Rectal smooth muscle tissue (tissue), 1 donor: ENCODE measurements around the gene TIMM17A.
"Not testable (repeated sequence)": the region's sequence is repeated elsewhere in the genome, so short reads cannot be mapped to it uniquely, and the experiment has no call there.

Source experiments
- H3K27ac ChIP-seq: one replicate; pipeline ENCODE4 v1.7.0; 2013; ENCODE audit warnings: low read depth, low read length, inconsistent platforms
- H3K27me3 ChIP-seq: one replicate; pipeline ENCODE4 v1.7.0; 2013; ENCODE audit warnings: low read length; ENCODE audit not compliant: control insufficient read depth, insufficient read depth
- H3K36me3 ChIP-seq: one replicate; pipeline ENCODE4 v1.7.0; 2013; ENCODE audit warnings: low read length; ENCODE audit not compliant: control insufficient read depth, insufficient read depth
- H3K4me1 ChIP-seq: one replicate; pipeline ENCODE4 v1.7.0; 2013; ENCODE audit warnings: low read length; ENCODE audit not compliant: control insufficient read depth, insufficient read depth
- H3K4me3 ChIP-seq: one replicate; pipeline ENCODE4 v1.7.0; 2013; ENCODE audit warnings: low read length
- H3K9ac ChIP-seq: one replicate; pipeline ENCODE4 v1.7.0; 2013; ENCODE audit warnings: low read length

The TIMM17A gene

DNA sequence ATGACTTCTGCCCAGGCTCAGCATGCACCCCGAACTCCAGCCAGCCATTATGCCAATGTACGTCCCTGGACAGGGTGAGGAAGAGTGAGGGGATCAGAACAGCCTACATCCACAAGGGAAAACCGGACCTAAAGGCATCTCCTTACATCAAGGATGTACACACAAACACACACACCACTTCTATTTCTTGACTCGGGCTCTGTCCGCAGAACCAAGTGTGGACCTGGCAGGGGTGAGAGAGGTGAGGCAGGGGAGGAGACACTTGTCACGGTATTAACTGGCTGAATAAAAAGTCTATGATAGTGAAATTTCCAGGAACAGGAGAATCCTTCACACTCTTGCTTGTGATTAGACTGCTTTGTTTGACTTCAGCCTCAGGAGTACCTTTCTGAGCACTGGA lies 11.3 kb upstream of the TIMM17A start:
- H3K9ac ChIP-seq, result peak overlapping the region; percentile 71
- H3K27ac ChIP-seq, result peak overlapping the region; percentile 99
- peaks cover 25% of the 10 kb centered on the region for H3K4me1 ChIP-seq
- H3K36me3 ChIP-seq, result no peaks in the 10 kb centered on the region
- H3K27me3 ChIP-seq, result no peaks in the 10 kb centered on the region
- peak overlapping the region; percentile 91 for H3K4me3 ChIP-seq

DNA sequence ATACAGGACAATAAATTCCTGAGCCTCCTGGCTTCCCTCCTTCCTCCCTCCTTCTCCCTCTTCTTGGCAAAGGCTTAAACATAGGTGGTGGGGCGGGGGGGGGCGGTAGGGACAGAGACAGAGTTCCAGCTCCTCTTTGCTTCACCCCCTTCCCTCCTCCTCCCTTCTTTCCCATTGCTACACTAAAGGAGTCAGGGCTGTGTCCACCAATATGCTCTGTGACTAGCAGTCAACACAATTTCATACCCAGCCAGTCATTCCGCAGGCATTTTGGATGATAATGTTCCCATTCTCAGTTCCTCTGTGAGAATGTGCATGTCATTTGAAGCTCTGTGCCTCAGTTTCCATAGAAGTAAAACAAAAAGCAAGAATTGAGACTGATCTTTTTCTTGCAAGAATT lies 10.7 kb upstream of the TIMM17A start:
- H3K27me3 ChIP-seq, result no peaks in the 10 kb centered on the region
- peak overlapping the region; percentile 99 for H3K27ac ChIP-seq
- H3K9ac ChIP-seq, result peak overlapping the region; percentile 71

DNA sequence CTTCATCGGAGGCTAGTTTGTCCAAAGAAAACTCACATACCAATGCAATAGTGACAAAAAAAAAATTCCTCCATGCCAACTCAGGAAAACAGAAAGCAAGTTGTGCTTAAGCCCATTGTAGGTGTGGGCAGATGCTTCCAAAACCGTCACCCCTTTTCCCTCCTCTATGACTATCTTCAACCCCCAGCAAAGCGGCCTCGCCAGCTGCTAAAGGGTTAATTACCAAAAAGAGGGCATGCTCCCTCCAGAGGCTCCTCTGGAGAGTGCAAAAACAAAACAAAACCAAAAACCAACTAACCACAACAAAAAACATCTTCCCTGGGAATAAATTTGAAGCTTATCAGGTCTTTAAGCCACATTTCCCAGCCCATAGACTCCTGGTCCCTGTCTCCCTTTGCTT lies 10.1 kb upstream of the TIMM17A start:
- no peaks in the 10 kb centered on the region for H3K36me3 ChIP-seq
- H3K4me3 ChIP-seq, result peak overlapping the region; percentile 91
- peaks cover 16% of the 10 kb centered on the region for H3K4me1 ChIP-seq
- H3K27me3 ChIP-seq, result no peaks in the 10 kb centered on the region
- H3K9ac ChIP-seq, result peak overlapping the region; percentile 91
- peak overlapping the region; percentile 99 for H3K27ac ChIP-seq

More for the DNA sequence above, 10.7 kb upstream of the TIMM17A start:
- peak overlapping the region; percentile 91 for H3K4me3 ChIP-seq
- H3K36me3 ChIP-seq, result no peaks in the 10 kb centered on the region
- peaks cover 19% of the 10 kb centered on the region for H3K4me1 ChIP-seq

DNA sequence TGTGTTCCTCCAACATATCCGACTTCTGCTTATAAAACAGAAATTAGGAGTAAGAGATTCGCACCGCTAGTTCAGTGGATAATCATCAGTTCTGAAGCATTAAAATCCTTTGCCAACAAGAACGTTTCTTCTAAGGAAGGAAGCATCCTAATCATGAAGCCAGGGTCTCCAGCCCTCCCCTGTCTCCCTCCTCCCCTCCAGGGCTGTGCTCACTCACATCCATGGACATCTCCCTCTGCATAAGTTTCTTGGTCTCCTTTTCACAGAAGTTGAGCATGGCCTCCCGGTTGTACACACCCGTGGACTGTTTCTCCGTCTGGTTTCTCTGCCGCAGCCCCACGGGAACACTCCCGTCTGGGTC lies 9.5 kb upstream of the TIMM17A start:
- H3K4me3 ChIP-seq, result peak overlapping the region; percentile 91
- H3K27ac ChIP-seq, result peak overlapping the region; percentile 99
- H3K36me3 ChIP-seq, result no peaks in the 10 kb centered on the region
- H3K9ac ChIP-seq, result peak overlapping the region; percentile 91
- H3K4me1 ChIP-seq, result peaks cover 16% of the 10 kb centered on the region
- no peaks in the 10 kb centered on the region for H3K27me3 ChIP-seq

DNA sequence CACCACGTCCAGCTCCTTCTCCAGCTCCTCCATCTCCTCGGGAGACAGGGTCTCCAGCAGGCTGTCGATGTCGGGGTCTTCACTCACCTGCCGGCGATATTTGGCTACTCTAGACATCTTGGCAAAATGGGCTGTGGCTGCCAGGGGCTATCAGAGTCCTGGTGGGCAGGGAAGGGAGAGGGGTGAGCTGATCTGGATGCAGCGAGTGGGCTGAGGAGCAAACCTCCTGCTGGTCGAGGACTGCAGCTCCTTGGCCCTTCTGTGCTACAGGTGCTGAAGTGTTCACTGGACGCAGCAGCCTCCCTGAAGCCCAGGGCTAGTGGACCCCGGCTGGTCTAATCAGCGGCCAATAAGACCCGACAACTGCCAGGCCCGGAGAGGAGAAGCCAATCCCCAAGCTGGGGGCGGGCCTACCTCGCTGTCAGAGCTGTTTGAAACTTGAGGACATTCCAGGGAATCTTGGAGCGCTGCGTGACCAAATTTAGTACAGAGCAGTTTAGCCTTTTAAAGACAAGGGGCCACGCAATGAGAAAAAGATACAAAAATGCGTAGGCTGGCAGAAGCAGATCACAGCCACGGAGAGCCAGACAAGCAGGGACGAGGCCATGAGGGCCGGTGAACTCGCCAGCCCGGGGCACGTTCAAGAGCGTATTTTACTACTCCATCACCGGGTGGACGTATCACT lies 8.9 kb upstream of the TIMM17A start, which contains the start of gene LMOD1:
LMOD1 (minus strand) TSS at position 325 of the 685 bp plus-strand sequence; CDS start at position 117, 208 bp downstream.
- H3K9ac ChIP-seq, result peak within 1 kb of the TSS; percentile 91
- no peaks in the 10 kb centered on the region for H3K27me3 ChIP-seq
- peak within 1 kb of the TSS; percentile 91 for H3K4me3 ChIP-seq
- H3K27ac ChIP-seq, result peak within 1 kb of the TSS; percentile 99
- H3K4me1 ChIP-seq, result peaks cover 15% of the 10 kb centered on the region
- no peaks in the 10 kb centered on the region for H3K36me3 ChIP-seq

DNA sequence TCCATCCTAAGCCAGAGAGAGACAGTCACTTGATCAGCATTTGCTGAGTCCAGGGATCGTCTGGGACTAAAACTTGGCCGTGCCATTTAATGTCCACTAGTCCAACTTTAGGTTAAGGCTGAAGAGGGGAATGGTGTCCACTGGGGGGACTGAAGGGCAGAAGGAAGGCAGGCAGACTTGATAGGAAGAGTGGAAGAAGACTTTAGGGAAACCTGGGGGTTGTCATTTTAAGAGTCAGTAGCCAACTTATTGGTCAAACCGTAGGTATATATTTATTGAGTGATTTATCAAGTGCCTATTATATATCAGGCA lies 7.7 kb upstream of the TIMM17A start:
- Histone ChIP-seq H3K27ac (peak overlapping the region; percentile 99), H3K4me1 (peaks cover 7% of the 10 kb centered on the region), H3K4me3 (peak overlapping the region; percentile 34), H3K9ac (no peak overlapping the region), H3K36me3 (no peaks in the 10 kb centered on the region), H3K27me3 (no peaks in the 10 kb centered on the region)

GRCh38 chr1:201949491-201949890 lies 5.8 kb upstream of the TIMM17A start:
- Histone ChIP-seq H3K36me3 (no peaks in the 10 kb centered on the region), H3K4me1 (peaks cover 7% of the 10 kb centered on the region), H3K9ac (no peak overlapping the region), H3K4me3 (no peak overlapping the region), H3K27ac (peak overlapping the region; percentile 9), H3K27me3 (no peaks in the 10 kb centered on the region)

DNA sequence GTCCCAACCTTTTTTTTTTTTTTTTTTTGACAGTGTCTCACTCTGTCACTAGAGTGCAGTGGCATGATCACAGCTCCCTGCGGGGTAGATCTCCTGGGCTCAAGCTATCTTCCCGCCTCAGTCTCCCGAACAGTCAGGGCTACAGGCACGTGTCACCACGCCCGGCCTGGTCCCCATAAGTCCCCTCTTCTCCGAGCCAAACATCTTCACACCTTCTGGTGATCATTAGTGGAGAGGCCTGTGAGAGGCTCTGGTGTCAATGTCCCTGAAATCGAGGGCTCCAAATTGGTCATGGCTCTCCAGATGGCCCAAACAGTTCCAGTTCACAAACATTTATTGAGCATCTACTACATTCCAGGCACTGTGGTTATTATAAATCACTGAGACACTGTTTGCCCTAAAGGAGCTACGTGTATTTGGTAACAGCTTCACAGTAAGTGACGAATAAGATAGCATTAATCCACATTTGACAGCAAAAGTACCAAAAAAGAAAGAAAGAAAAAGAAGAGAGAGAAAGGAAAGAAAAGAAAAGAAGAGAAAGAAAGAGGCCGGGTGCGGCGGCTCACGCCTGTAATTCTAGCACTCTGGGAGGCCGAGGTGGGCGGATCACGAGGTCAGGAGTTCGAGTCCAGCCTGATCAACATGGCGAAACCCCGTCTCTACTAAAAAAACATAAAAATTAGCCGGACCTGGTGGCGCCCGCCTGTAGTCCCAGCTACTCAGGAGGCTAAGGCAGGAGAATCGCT lies 867 bp upstream of the TIMM17A start:
- peak overlapping the region; percentile 88 for H3K9ac ChIP-seq

GRCh38 chr1:201955729-201956143 lies 433 bp downstream of the TIMM17A start:
- H3K36me3 ChIP-seq, result peaks cover 6% of the 10 kb centered on the region
- H3K4me3 ChIP-seq, result peak overlapping the region; percentile 87
- H3K27ac ChIP-seq, result peak overlapping the region; percentile 73
- H3K27me3 ChIP-seq, result no peaks in the 10 kb centered on the region
- H3K9ac ChIP-seq, result peak overlapping the region; percentile 93
- H3K4me1 ChIP-seq, result peaks cover 7% of the 10 kb centered on the region

More for the DNA sequence above, 867 bp upstream of the TIMM17A start:
- Histone ChIP-seq H3K4me3 (peak overlapping the region; percentile 87), H3K27me3 (no peaks in the 10 kb centered on the region), H3K36me3 (peaks cover 6% of the 10 kb centered on the region), H3K4me1 (peaks cover 7% of the 10 kb centered on the region), H3K27ac (peak overlapping the region; percentile 91)

GRCh38 chr1:201958348-201958747 lies 3.0 kb downstream of the TIMM17A start:
- Histone ChIP-seq H3K36me3 (peaks cover 15% of the 10 kb centered on the region), H3K9ac (no peak overlapping the region), H3K4me3 (no peak overlapping the region), H3K27ac (no peak overlapping the region), H3K27me3 (no peaks in the 10 kb centered on the region), H3K4me1 (peaks cover 7% of the 10 kb centered on the region)

DNA sequence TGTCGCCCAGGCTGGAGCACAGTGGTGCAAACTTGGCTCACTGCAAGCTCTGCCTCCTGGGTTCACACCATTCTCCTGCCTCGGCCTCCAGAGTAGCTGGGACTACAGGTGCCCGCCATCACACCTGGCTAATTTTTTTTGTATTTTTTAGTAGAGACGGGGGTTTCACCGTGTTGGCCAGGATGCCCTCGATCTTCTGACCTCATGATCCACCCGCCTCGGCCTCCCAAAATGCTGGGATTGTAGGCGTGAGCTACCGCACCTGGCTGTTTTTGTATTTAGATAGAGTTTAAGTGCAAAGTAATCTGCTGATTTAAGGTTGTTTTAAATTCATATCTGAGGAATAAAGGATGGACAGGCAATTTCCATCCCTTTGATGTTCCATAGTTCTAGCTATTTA lies 7.1 kb downstream of the TIMM17A start:
- not testable (repeated sequence) for H3K27ac ChIP-seq, H3K9ac ChIP-seq, H3K4me1 ChIP-seq, H3K4me3 ChIP-seq, H3K27me3 ChIP-seq
- peaks cover 29% of the 10 kb centered on the region for H3K36me3 ChIP-seq

DNA sequence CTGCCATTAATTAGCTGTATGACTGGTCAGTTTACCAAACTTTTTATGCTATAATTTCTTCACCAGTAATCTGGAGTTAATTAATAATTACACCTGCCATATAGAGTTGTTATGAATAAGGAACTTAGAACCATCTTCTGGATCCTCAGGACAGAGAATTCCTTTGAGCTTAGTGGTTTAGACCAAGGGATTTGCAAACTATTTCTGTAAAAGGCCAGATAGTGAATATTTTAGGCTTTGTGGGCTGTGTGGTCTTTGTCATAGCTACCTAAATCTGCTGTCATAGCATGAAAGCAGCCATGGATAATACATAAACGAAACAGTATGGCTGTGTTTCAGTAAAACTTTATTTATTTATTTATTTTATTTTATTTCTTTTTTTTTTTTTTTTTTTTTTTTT lies 9.0 kb downstream of the TIMM17A start:
- no peak overlapping the region for H3K27ac ChIP-seq
- H3K4me1 ChIP-seq, result no peaks in the 10 kb centered on the region
- H3K36me3 ChIP-seq, result peaks cover 23% of the 10 kb centered on the region
- H3K4me3 ChIP-seq, result no peak overlapping the region
- H3K9ac ChIP-seq, result no peak overlapping the region
- no peaks in the 10 kb centered on the region for H3K27me3 ChIP-seq

DNA sequence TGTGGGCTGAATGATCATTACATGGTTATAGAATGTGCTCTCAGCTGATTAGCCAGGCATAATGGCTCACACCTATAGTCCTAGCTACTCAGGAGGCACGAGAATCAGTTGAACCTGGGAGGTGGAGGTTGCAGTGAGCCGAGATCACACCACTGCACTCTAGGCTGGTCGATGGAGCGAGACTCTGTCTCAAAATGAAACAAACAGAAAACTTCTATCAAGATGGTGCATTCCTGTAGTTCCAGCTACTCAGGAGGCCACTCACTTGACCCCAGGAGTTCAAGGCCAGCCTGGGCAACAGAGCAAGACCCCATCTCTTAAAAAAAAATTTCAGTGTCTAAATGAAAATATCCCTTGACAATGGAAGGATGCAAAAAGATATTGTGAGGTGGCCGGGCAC lies 10.9 kb downstream of the TIMM17A start:
- peaks cover 33% of the 10 kb centered on the region for H3K36me3 ChIP-seq

More for the DNA sequence above, 10.9 kb downstream of the TIMM17A start:
- no peak overlapping the region for H3K27ac ChIP-seq
- no peaks in the 10 kb centered on the region for H3K4me1 ChIP-seq
- H3K27me3 ChIP-seq, result no peaks in the 10 kb centered on the region
- H3K4me3 ChIP-seq, result no peak overlapping the region
- H3K9ac ChIP-seq, result no peak overlapping the region
